ENCODE results near the gene KRT6B.

- no peak for TF ChIP-seq CTCF (IDR thresholded peaks at IDR 0.05)
- no peak for TF ChIP-seq POLR2A (IDR thresholded peaks at IDR 0.05)
Observed at GRCh38 chr12:52432559-52433207, 19.3 kb downstream of the KRT6B start.
